NCI-H2196 treated with DMSO at 0.1 percent for 48 hours (cell line): Measurements from ENCODE around the gene TLCD3B.
"Not testable (repeated sequence)": the region's sequence is repeated elsewhere in the genome, so short reads cannot be mapped to it uniquely, and the experiment has no call there.

Source experiments
- DNase-seq: peaks from one replicate; lab custom pipeline; 2025; ENCODE audit not compliant: unreplicated experiment; lab: John Stamatoyannopoulos, UW

The TLCD3B gene

GRCh38 chr16:30026449-30026848, 4.6 kb downstream of the TLCD3B start:
- DNase-seq: no peak

DNA sequence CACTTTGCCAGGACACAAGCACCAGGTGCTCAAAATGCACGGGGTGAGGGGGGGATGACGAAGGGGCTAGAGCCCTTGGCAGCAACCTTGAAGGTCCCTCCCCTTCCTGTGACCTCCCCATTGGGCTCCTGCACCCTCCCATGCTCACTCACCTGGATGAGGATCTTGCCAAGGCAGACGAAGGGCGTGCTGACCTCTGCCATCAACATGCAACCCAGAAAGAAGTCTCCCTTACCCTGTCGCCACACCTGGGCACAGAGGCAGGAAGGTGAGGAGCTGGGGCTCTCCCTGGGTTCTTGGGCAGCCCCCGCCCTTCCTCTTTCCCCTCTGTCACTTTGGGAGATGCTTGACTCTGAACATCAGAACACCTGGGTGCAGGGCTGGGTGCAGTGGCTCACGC, 5.5 kb downstream of the TLCD3B start:
- no peak for DNase-seq

- no peak for DNase-seq
These were observed 5.9 kb downstream of the TLCD3B start for GRCh38 chr16:30025156-30025555.

- DNase-seq: no peak
These were observed 6.6 kb downstream of the TLCD3B start for GRCh38 chr16:30024451-30024850.

DNA sequence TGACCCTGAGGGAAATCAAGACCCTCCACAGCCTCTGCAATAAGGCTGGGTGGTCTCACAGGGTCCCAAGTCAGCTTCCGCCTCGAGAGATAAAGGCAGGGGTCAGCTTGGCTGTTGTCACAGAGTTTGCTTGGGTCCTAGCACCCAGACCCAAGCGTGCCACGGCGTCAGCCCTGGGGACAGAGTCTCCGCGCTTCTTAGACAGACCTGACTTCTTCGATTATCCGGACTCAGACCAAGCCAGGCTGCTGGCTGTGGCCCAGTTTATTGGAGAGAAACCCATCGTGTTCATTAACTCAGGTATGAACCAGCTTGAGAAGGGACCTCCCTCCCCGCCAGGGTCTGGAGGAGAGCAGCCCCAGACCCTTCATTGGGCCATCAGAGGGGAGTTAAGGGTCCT, 7.5 kb downstream of the TLCD3B start:
- DNase-seq: no peak

DNA sequence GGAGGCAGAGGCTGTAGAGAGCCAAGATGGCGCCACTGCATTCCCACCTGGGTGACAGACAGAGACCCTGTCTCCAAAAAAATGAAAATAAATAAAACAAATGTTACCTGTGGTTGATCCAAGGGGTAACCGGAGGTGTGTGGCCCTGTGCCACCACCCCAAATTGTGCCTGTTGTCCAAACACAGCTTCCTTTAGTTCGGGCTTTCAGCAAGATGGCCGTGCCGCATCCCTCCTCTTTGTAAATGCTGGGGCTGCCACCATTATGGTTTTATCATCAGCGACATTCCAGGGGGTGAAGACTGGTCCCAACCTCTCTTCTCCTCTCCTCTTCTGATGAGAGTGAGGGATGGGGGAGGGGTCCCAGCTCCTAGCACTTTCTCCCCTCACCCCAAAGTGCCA, 8.2 kb downstream of the TLCD3B start, which contains the start of gene C16orf92:
TSS of gene C16orf92 (plus strand) at position 312 of the 400 bp plus-strand sequence. CDS start 143 bp downstream, outside the sequence.
- no peak for DNase-seq

DNA sequence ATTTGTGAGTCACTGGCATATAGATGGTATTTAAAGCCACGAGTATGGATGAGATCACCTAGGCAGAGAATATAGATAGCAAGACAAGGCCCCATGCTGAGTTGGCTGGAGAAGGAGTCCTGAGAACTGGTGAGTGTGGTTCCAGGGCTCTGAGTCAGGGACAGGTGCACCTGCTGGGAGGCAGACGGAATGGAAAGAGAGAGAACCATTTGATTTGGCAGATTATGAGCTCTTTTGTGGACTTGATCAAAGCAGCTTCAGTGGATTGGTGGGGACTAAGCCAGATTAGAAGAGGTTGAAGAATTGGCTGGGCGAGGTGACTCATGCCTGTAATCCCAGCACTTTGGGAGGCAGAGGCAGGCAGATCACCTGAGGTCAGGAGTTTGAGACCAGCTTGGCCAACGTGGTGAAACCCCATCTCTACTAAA, 12.3 kb downstream of the TLCD3B start:
- peak; percentile 27 for DNase-seq

GRCh38 chr16:30017937-30018336, 13.1 kb downstream of the TLCD3B start:
- not testable (repeated sequence) for DNase-seq

DNA sequence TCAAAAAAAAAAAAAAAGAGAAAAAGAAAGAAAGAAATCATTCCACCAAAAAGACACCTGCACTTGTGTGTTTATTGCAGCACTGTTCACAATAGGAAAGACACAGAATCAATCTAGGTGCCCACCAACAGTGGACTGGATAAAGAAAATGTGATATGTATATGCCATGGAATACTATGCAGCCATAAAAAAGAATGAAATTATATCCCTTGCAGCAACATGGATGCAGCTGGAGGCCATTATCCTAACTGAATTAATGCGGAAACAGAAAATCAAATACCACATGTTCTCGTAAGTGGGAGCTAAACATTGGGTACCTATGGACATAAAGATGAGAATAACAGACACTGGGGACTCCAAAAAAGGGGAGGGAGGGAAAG, 13.8 kb downstream of the TLCD3B start:
- no peak for DNase-seq

DNA sequence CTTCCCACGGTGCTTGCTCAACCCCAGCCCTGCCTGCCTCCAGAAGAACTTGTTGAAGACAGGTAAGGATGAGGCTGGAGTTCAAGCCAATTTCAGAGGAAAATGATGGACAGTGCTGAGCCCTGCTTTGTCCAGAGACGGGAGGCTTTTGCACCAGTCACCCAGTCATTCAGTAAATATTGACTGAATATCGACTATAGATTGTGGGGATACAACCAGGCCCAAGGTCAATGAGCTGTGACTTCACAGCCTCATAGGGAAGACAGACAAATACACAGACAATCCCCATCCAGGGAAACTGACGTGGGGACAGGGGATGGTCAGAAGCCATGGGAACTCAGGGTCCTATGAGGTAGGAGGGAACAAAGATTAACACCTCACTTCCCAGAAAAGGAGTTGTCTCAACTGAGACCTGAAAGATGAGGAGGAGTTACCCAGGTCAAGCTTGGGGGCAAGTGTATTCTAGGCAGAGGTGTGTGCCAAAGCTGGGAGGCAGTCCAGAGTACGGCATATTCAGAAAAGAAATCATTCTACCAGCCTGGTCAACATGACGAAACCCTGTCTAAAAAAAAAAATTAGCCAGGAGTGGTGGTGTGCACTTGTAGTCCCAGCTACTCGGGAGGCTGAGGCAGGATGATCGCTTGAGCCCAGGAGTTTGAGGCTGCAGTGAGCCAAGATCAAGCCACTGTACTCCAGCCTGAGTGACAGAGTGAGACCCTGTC, 14.4 kb downstream of the TLCD3B start:
- no peak for DNase-seq

DNA sequence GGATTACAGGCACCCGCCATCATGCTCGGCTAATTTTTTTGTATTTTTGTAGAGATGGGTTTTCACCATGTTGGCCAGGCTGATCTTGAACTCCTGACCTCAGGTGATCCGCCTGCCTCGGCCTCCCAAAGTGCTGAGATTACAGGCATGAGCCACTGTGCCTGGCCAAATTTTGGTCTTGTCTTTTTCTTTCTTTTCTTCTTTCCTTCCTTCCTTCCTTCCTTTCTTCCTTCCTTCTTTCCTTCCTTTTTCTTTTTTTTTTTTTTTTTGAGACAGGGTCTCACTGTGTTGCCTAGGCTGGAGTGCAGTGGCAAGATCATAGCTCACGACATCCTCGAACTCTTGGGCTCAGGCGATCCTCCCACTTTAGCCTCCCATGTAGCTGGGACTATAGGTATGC, 15.6 kb downstream of the TLCD3B start:
- not testable (repeated sequence) for DNase-seq

GRCh38 chr16:30012598-30012997, 18.5 kb downstream of the TLCD3B start:
- not testable (repeated sequence) for DNase-seq

- no peak for DNase-seq
These were observed 19.2 kb downstream of the TLCD3B start for GRCh38 chr16:30011714-30012504.

DNA sequence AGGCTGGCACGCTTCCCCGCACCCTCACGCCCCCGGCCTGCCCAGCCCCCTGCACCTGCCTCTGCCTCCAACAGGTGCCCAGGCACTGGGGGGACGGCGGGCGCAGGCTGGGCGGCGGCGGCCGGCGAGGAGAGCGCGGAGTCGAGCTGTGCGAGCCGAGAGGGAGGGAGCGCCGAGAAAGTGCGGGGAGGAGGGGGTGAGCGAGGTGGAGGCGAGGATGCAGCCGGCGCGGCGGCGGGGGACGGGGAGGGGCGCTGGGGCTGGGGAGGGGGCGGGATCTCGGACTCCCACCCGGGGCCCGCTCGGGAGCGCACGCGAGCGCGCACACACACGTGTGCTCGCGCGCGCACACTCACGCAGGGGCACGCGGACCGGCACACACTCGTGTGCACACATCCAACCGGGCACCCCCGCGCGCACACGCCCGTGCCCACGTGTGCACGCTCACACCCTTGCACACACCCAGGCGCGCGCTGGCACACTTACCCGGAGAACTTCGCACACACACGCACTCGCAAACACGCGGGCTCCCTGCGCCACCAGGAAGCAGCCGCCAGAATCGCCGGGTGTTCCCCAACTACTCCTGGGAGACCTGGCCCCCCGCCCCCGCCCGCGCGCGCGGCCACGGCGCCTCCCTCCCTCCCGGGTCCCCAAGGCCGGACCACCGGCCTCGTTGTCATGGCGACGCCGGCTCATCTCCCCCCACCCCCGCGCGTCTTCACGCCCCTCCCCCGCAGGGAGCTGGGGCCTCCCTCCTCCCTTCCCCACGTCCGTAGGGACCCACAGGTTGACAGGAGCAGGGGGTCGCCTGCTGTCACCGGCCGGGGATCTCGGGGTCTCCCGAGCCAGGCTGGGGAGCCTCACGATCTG, 20.0 kb downstream of the TLCD3B start, which contains the start of gene DOC2A:
TSS of gene DOC2A (minus strand) at position 184 of the 870 bp plus-strand sequence. CDS start 805 bp downstream, outside the sequence.
- no peak for DNase-seq

DNA sequence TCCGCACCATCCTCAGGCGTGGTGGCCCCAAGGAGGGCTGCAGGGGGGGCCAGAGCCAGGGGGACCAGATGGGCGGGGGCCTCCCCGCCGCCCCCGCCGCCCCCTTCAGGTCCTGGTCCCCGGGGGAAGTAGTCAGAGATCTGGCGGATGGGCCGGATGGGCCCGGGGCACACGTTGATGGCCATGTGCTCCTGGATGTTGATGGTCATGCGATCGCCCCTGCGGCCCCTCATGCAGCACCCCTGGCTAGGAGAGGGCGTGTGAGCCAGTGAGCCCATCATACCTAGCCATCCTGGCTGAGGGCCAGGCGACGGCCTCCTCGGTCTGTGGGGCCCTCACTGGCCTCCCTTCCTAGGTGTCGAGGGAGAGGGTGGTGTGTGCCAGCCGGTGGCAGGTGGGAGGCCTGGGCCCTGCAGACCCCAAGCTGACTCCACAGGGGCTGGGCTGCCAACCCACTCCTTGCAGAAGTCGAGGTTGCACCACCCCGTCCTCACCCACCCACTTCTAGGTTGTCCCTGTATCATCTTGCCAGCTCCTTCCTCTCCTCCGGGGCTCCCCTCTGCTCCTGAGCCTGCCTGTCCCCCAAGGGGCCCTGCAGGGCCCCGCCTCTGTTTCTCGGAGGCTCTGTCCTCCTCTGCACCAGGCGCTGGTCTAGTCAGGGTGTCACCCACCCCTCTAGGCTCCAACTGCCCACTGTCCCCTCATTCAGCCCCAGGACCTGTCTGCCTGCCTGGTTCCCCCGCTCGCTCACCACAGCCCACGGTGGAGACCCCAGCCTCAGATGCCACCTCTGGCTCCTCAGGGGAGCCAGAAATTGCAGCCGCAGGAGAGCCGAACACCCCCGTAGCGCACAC, 20.9 kb downstream of the TLCD3B start:
- DNase-seq: no peak

DNA sequence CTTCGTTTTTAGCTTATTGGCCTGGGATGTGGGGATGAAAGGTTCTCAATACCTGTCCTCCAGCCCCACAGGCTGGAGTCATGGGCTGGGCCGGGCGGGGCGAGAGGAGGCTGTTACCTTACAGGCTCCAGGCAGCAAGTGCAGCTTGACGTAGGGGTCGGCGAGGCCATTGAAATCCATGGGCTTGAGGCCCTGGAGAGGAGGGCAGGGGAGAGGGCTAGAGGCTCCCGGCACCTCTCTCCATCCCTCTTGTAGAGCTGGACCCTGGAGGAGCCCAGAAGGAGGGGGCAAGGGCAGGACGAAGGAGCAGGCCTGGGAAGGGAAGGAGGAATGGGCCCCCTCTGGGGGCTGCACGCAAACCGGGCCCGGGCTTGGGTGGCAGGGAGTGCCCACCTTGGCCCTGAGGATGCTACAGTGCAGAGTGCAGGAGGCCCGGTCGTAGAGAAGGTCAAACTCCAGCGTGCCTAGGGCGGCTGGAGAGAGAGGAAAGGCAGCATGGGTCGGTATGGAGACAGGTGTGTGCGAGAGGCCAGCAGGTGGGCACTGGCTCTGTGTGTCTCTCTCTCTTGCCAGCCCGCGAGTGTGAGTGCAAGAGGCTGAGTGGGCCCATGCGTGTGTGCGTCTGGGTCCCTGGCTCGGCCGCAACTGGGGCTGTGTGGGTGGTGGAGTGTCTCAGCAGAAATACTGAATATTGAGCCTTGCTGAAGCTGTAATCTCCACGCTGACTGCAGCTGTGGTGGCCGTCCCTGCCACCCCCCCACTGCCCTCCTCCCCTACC, 21.8 kb downstream of the TLCD3B start:
- DNase-seq: no peak

GRCh38 chr16:30007378-30007895, 23.6 kb downstream of the TLCD3B start:
- DNase-seq: no peak

DNA sequence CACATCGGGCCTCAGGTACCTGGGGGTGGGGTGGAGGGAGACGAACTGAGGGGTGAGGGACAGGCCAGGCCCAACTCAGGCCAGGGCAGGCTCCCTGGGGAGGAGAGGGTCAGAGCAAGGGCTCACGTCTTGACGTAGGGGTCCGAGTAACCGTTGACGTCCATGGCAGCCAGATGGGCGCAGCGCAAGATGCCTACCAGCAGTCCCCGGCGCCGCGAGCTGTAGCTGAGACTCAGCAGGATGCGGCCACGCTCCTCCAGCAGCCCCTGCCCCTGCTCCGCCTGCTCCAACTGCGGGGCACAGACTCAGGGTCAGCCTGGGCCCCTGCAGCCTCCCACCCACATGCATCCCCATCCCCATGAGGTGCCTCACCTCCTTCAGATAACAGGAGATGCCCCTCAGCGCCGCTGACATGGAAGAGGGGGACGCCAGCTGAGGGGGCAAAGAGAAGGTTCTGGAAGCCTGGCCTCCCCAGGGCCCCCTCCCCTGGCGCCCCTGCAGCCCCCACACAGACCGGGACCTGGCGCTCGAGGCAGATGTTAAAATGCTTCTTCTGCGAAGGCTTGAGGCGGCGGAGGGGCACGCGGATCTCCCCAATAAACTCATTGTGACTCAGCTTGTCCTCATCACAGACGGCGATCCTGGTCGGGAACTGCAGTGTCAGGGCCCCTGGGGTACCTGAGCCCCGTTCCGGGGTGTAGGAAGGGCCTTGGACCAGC, 24.3 kb downstream of the TLCD3B start:
- no peak for DNase-seq

GRCh38 chr16:30006095-30006473, 25.0 kb downstream of the TLCD3B start:
- DNase-seq: no peak
